K562 (cell line): ENCODE data around the gene LSM14B.

Experiments
- NCOA1 ChIP-seq: fragments of 450-650 bp; IDR thresholded peaks from 2 replicates; pipeline ENCODE4 v1.6.1; 2016; ENCODE audit warnings: low read depth
- POLR2A ChIP-seq: fragments of 450-650 bp; conservative IDR thresholded peaks from 2 replicates; pipeline ENCODE4 v1.6.1; 2016
- ZNF561 ChIP-seq: fragments of 450-650 bp; formaldehyde crosslinking; conservative IDR thresholded peaks from 2 replicates; pipeline ENCODE4 v1.4.0; 2020; ENCODE audit warnings: mild to moderate bottlenecking, moderate library complexity
- TF ChIP-seq, protein P1 (sequence below): sonication (generic); formaldehyde crosslinking; IDR thresholded peaks from 2 replicates; pipeline ENCODE4 v1.8.0; 2023; ENCODE audit warnings: mild to moderate bottlenecking, missing genetic modification reagents
- TF ChIP-seq, protein P2 (sequence below), 3 experiments: IDR thresholded peaks in 2 of 3; conservative IDR thresholded peaks in 1 of 3; 2 replicates each; pipeline ENCODE4 v1.5.1; 2011 to 2012; ENCODE audit warnings: low read length in 3 of 3, mild to moderate bottlenecking in 3 of 3, control low read depth in 2 of 3, improper control_type of control experiment in 1 of 3, inconsistent platforms in 1 of 3, low read depth in 1 of 3, mixed read lengths in 1 of 3, moderate library complexity in 1 of 3; ENCODE audit not compliant: insufficient read depth in 2 of 3

DNA sequence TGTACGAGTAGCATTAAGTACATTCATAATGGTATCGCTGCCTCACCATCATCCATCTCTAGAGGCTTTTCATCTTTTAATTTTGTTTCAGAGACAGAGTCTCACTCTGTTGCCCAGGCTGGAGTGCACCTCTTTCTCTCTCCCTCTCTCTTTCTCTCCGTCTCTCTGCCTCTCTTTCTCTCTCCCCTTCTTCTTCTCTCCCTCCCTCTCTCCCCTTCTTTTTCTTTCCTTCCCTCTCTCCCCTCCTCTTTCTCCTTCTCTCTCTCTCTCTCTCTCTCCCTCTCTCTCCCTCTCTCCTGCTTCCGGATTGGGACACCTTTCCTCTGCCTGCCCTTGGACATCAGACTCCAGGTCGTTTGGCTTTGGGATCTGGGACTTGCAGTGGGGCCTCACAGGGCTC lies 39.0 kb upstream of the LSM14B start:
- TF ChIP-seq, protein P1, sequence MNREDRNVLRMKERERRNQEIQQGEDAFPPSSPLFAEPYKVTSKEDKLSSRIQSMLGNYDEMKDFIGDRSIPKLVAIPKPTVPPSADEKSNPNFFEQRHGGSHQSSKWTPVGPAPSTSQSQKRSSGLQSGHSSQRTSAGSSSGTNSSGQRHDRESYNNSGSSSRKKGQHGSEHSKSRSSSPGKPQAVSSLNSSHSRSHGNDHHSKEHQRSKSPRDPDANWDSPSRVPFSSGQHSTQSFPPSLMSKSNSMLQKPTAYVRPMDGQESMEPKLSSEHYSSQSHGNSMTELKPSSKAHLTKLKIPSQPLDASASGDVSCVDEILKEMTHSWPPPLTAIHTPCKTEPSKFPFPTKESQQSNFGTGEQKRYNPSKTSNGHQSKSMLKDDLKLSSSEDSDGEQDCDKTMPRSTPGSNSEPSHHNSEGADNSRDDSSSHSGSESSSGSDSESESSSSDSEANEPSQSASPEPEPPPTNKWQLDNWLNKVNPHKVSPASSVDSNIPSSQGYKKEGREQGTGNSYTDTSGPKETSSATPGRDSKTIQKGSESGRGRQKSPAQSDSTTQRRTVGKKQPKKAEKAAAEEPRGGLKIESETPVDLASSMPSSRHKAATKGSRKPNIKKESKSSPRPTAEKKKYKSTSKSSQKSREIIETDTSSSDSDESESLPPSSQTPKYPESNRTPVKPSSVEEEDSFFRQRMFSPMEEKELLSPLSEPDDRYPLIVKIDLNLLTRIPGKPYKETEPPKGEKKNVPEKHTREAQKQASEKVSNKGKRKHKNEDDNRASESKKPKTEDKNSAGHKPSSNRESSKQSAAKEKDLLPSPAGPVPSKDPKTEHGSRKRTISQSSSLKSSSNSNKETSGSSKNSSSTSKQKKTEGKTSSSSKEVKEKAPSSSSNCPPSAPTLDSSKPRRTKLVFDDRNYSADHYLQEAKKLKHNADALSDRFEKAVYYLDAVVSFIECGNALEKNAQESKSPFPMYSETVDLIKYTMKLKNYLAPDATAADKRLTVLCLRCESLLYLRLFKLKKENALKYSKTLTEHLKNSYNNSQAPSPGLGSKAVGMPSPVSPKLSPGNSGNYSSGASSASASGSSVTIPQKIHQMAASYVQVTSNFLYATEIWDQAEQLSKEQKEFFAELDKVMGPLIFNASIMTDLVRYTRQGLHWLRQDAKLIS: no peak
- no peak for TF ChIP-seq POLR2A
- TF ChIP-seq NCOA1: no peak
- no peak for TF ChIP-seq ZNF561
- TF ChIP-seq, protein P2, sequence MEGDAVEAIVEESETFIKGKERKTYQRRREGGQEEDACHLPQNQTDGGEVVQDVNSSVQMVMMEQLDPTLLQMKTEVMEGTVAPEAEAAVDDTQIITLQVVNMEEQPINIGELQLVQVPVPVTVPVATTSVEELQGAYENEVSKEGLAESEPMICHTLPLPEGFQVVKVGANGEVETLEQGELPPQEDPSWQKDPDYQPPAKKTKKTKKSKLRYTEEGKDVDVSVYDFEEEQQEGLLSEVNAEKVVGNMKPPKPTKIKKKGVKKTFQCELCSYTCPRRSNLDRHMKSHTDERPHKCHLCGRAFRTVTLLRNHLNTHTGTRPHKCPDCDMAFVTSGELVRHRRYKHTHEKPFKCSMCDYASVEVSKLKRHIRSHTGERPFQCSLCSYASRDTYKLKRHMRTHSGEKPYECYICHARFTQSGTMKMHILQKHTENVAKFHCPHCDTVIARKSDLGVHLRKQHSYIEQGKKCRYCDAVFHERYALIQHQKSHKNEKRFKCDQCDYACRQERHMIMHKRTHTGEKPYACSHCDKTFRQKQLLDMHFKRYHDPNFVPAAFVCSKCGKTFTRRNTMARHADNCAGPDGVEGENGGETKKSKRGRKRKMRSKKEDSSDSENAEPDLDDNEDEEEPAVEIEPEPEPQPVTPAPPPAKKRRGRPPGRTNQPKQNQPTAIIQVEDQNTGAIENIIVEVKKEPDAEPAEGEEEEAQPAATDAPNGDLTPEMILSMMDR (IDR thresholded peaks at IDR 0.05 in 2 of 3, conservative IDR thresholded peaks at IDR 0.05 in 1 of 3; ENCODE audit: insufficient read depth in 2 of 3, low read depth in 1 of 3, low read length in 3 of 3): no peak
